HEK293 (cell line): Measurements from ENCODE around the gene PYGM.

Experiments
- CTCF ChIA-PET: fragments of 350-600 bp; formaldehyde crosslinking; extraction: SDS; loops from one replicate; lab custom pipeline; 2021; ENCODE audit warnings: antibody characterized with exemption; lab: Yijun Ruan, JAX
- POLR2A ChIA-PET: fragments of 300-600 bp; formaldehyde crosslinking; extraction: SDS; loops from one replicate; lab custom pipeline; 2020; ENCODE audit warnings: antibody characterized with exemption, inconsistent platforms; lab: Yijun Ruan, JAX
- H3K27ac ChIP-seq: fragments of 200-500 bp; sonication (Bioruptor generic); 2 replicates; pipeline ENCODE4 v1.5.1; 2014; ENCODE audit warnings: low read depth, low read length, control low read depth, inconsistent platforms; ENCODE audit errors: extremely low read depth
- H3K36me3 ChIP-seq, 2 experiments: fragments of 200-500 bp in 1 of 2; sonication (Bioruptor generic) in 1 of 2; 1 replicate in 1 of 2; 2 replicates in 1 of 2; pipeline ENCODE4 v1.5.1; 2014 to 2017; ENCODE audit warnings: inconsistent platforms in 2 of 2, low read length in 2 of 2; ENCODE audit not compliant: control insufficient read depth in 2 of 2, insufficient read depth in 1 of 2
- H3K4me1 ChIP-seq: fragments of 200-500 bp; sonication (Bioruptor generic); 2 replicates; pipeline ENCODE4 v1.5.1; 2014; ENCODE audit warnings: mild to moderate bottlenecking, low read length, inconsistent platforms; ENCODE audit not compliant: control insufficient read depth, insufficient read depth
- H3K4me3 ChIP-seq: 2 replicates; pipeline ENCODE4 v1.5.1; 2011; ENCODE audit warnings: low read depth, mild to moderate bottlenecking, control low read depth, low read length, moderate library complexity
- H3K9me3 ChIP-seq: fragments of 200-500 bp; sonication (Bioruptor generic); 2 replicates; pipeline ENCODE4 v1.5.1; 2014; ENCODE audit warnings: low read depth, low read length, inconsistent platforms; ENCODE audit not compliant: control insufficient read depth, insufficient read depth
- CTCF ChIP-seq: fragments of 450-650 bp; formaldehyde crosslinking; IDR thresholded peaks from 2 replicates; pipeline ENCODE4 v1.5.1; 2016; ENCODE audit warnings: missing biosample characterization, missing genetic modification characterization
- ELK4 ChIP-seq: IDR thresholded peaks from 2 replicates; pipeline ENCODE4 v1.6.1; 2011; ENCODE audit warnings: mild to moderate bottlenecking, low read depth, low read length, borderline replicate concordance
- GLI4 ChIP-seq: fragments of 450-650 bp; formaldehyde crosslinking; IDR thresholded peaks from 2 replicates; pipeline ENCODE4 v1.5.1; 2016; ENCODE audit warnings: missing biosample characterization, missing genetic modification characterization
- GLIS2 ChIP-seq: fragments of 450-650 bp; formaldehyde crosslinking; IDR thresholded peaks from 2 replicates; pipeline ENCODE4 v1.5.1; 2016; ENCODE audit warnings: missing biosample characterization, missing genetic modification characterization
- MZF1 ChIP-seq: fragments of 450-650 bp; formaldehyde crosslinking; IDR thresholded peaks from 2 replicates; pipeline ENCODE4 v1.5.1; 2017; ENCODE audit warnings: missing biosample characterization, missing genetic modification characterization, borderline replicate concordance
- PRDM10 ChIP-seq: fragments of 450-650 bp; formaldehyde crosslinking; IDR thresholded peaks from 2 replicates; pipeline ENCODE4 v1.5.1; 2016; ENCODE audit warnings: missing biosample characterization, missing genetic modification characterization
- PRDM6 ChIP-seq: fragments of 450-650 bp; formaldehyde crosslinking; IDR thresholded peaks from 2 replicates; pipeline ENCODE4 v1.5.1; 2017; ENCODE audit warnings: missing biosample characterization, missing genetic modification characterization
- ZBTB10 ChIP-seq: fragments of 450-650 bp; formaldehyde crosslinking; IDR thresholded peaks from 2 replicates; pipeline ENCODE4 v1.5.1; 2016; ENCODE audit warnings: missing biosample characterization, missing genetic modification characterization
- ZNF146 ChIP-seq: fragments of 450-650 bp; formaldehyde crosslinking; IDR thresholded peaks from 2 replicates; pipeline ENCODE4 v1.5.1; 2016; ENCODE audit warnings: missing biosample characterization, missing genetic modification characterization
- ZNF311 ChIP-seq: fragments of 450-650 bp; formaldehyde crosslinking; IDR thresholded peaks from 2 replicates; pipeline ENCODE4 v1.5.1; 2017; ENCODE audit warnings: missing biosample characterization, missing genetic modification characterization, borderline replicate concordance
- ZNF398 ChIP-seq: fragments of 450-650 bp; formaldehyde crosslinking; IDR thresholded peaks from 2 replicates; pipeline ENCODE4 v1.5.1; 2017; ENCODE audit warnings: missing biosample characterization, missing genetic modification characterization
- ZNF433 ChIP-seq: fragments of 450-650 bp; formaldehyde crosslinking; IDR thresholded peaks from 2 replicates; pipeline ENCODE4 v1.5.1; 2016; ENCODE audit warnings: missing biosample characterization, missing genetic modification characterization, low read depth
- ZNF521 ChIP-seq: fragments of 450-650 bp; formaldehyde crosslinking; IDR thresholded peaks from 2 replicates; pipeline ENCODE4 v1.5.1; 2017; ENCODE audit warnings: missing biosample characterization, mild to moderate bottlenecking, missing genetic modification characterization
- ZNF600 ChIP-seq: fragments of 450-650 bp; formaldehyde crosslinking; IDR thresholded peaks from 2 replicates; pipeline ENCODE4 v1.5.1; 2016; ENCODE audit warnings: missing biosample characterization, missing genetic modification characterization
- ZNF837 ChIP-seq: fragments of 450-650 bp; formaldehyde crosslinking; IDR thresholded peaks from 2 replicates; pipeline ENCODE4 v1.5.1; 2016; ENCODE audit warnings: missing biosample characterization, missing genetic modification characterization
- ZNF843 ChIP-seq: fragments of 450-650 bp; formaldehyde crosslinking; IDR thresholded peaks from 2 replicates; pipeline ENCODE4 v1.5.1; 2016; ENCODE audit warnings: missing biosample characterization, missing genetic modification characterization

Gene PYGM

GRCh38 chr11:64723117-64723906 is 36.5 kb downstream of the PYGM start, which contains the start of gene NRXN2 (continued):
- TF ChIP-seq MZF1 (tag by site-specific recombination) = no peak
- TF ChIP-seq, all 188 proteins: peak for 39

- Histone ChIP-seq H3K36me3 (no peaks in the 10 kb centered on the region), H3K4me1 (no peaks in the 10 kb centered on the region), H3K27ac (no peak overlapping the region), H3K4me3 (no peak overlapping the region), H3K9me3 (no peaks in the 10 kb centered on the region)
- ChIA-PET POLR2A (interaction anchor here (0.6 kb wide), 3 partner anchors 14 to 56 kb away, joined by 3 to 7 read pairs (median 4); no protein-coding TSS in a partner anchor), CTCF (interaction anchor here (0.7 to 2.3 kb wide), 2 partner anchors 34 to 48 kb away, joined by 4 to 16 read pairs; no protein-coding TSS in a partner anchor)
- TF ChIP-seq PRDM6 (tag by site-specific recombination) = no peak
- no peak for TF ChIP-seq ZNF837 (tag by site-specific recombination)
- no peak for TF ChIP-seq ZNF600 (tag by site-specific recombination)
- TF ChIP-seq ZNF433 (tag by site-specific recombination) = no peak
- no peak for TF ChIP-seq ZNF146 (tag by site-specific recombination)
- peak; percentile 88 for TF ChIP-seq PRDM10 (tag by site-specific recombination)
- no peak for TF ChIP-seq GLIS2
- TF ChIP-seq ZNF311 = no peak
- no peak for TF ChIP-seq GLI4 (tag by site-specific recombination)
- no peak for TF ChIP-seq ELK4
- TF ChIP-seq ZBTB10 (tag by site-specific recombination) = 0 out of 2 replicates have a peak, but pooled peaks have one; percentile 12
- no peak for TF ChIP-seq ZNF398 (tag by site-specific recombination)
- no peak for TF ChIP-seq ZNF843 (tag by site-specific recombination)
- TF ChIP-seq ZNF521 = no peak
- no peak for TF ChIP-seq CTCF (tag by site-specific recombination)
Measured at GRCh38 chr11:64722141-64723065, 37.4 kb downstream of the PYGM start.
